ENCODE results near the gene PREP. TPM values are rescaled to one million over a fixed set of nuclear protein-coding genes. Genes with fewer than 3 reads are reported as not detected.

PREP gene
- 33.2 and 58.7 TPM in 2 replicates for total RNA-seq

GRCh38 chr6:105402939-105403935 lies at the start of gene PREP:
PREP (minus strand) TSS chr6:105403082; CDS start chr6:105402891, 191 bp downstream.

Other genes starting within 250 kb of the PREP start
- 10.9 and 14.0 TPM in 2 replicates for gene POPDC3, start 223.1 kb downstream of the PREP start, total RNA-seq